H1 (cell line): ENCODE measurements around the gene AUH. TPM values are rescaled to one million over a fixed set of nuclear protein-coding genes. Genes with fewer than 3 reads are reported as not detected.

ENCODE experiments used
- CTCF ChIA-PET: fragments of 300-600 bp; sonication (Branson Sonifier 250); formaldehyde crosslinking; loops from one replicate; lab custom pipeline; 2021; ENCODE audit not compliant: partially characterized antibody; lab: Charles Lee
- POLR2A ChIA-PET: fragments of 300-600 bp; sonication (Branson Sonifier 250); formaldehyde crosslinking; loops from one replicate; lab custom pipeline; 2021; ENCODE audit warnings: inconsistent platforms; ENCODE audit not compliant: partially characterized antibody; lab: Charles Lee
- DNase-seq, 2 experiments: peaks; one replicate each; pipeline versions ENCODE4 v3.0.0 to v3.0.0-alpha.2; 2010 to 2022; ENCODE audit warnings: low spot score in 2 of 2, low read depth in 1 of 2, mixed read lengths in 1 of 2
- FAIRE-seq: peaks from 2 replicates; lab custom pipeline; 2011; peaks lifted over from hg19 to GRCh38; lab: Jason Lieb, UNC
- H2AFZ ChIP-seq: 2 replicates; pipeline ENCODE4 v1.8.1; 2012; ENCODE audit warnings: low read length, inconsistent platforms
- H2AK5ac ChIP-seq: 2 replicates; pipeline ENCODE4 v1.6.1; 2013; ENCODE audit warnings: low read depth, low read length
- H2BK120ac ChIP-seq: replicated peaks from 2 replicates; pipeline ENCODE3; 2013; ENCODE audit warnings: low read depth, low read length, inconsistent platforms
- H2BK12ac ChIP-seq: 2 replicates; pipeline ENCODE4 v1.6.1; 2013; ENCODE audit warnings: low read depth, low read length
- H2BK15ac ChIP-seq: 2 replicates; pipeline ENCODE4 v1.6.1; 2013; ENCODE audit warnings: low read length
- H2BK20ac ChIP-seq: 2 replicates; pipeline ENCODE4 v1.6.1; 2013; ENCODE audit warnings: low read length
- H2BK5ac ChIP-seq: 2 replicates; pipeline ENCODE4 v1.6.1; 2013; ENCODE audit warnings: low read depth, low read length
- H3K14ac ChIP-seq: 2 replicates; pipeline ENCODE4 v1.6.1; 2013; ENCODE audit warnings: inconsistent platforms; ENCODE audit not compliant: insufficient read length
- H3K18ac ChIP-seq: 2 replicates; pipeline ENCODE4 v1.6.1; 2013; ENCODE audit warnings: low read length; ENCODE audit errors: extremely low read depth
- H3K23ac ChIP-seq: 2 replicates; pipeline ENCODE4 v1.6.1; 2013; ENCODE audit warnings: inconsistent platforms; ENCODE audit not compliant: insufficient read length
- H3K23me2 ChIP-seq: 2 replicates; pipeline ENCODE4 v1.6.1; 2013; ENCODE audit warnings: low read depth, low read length
- H3K27ac ChIP-seq: 2 replicates; pipeline ENCODE4 v1.6.1; 2011; ENCODE audit warnings: low read depth, low read length, inconsistent platforms
- H3K27me3 ChIP-seq, 4 experiments: replicated peaks in 1 of 4; 1 replicate in 1 of 4; 2 replicates in 3 of 4; pipeline versions ENCODE4 v1.6.1 to v1.8.1; 2011 to 2013; ENCODE audit warnings: low read length in 3 of 4, mild to moderate bottlenecking in 3 of 4, inconsistent platforms in 2 of 4, mixed read lengths in 2 of 4, moderate library complexity in 1 of 4; ENCODE audit not compliant: control insufficient read depth in 3 of 4, insufficient read depth in 3 of 4; ENCODE audit errors: extremely low read depth in 1 of 4
- H3K36me3 ChIP-seq, 4 experiments: 2 replicates each; pipeline versions ENCODE4 v1.6.1 to v1.8.1; 2011 to 2013; ENCODE audit warnings: mild to moderate bottlenecking in 4 of 4, low read length in 3 of 4, moderate library complexity in 2 of 4, control low read depth in 1 of 4, inconsistent platforms in 1 of 4; ENCODE audit not compliant: insufficient read depth in 4 of 4, control insufficient read depth in 2 of 4
- H3K4ac ChIP-seq: replicated peaks from 2 replicates; pipeline ENCODE3; 2013; ENCODE audit warnings: low read length, low read depth, mixed read lengths, inconsistent platforms; ENCODE audit not compliant: insufficient read length
- H3K4me1 ChIP-seq, 4 experiments: replicated peaks in 1 of 4; 1 replicate in 1 of 4; 2 replicates in 3 of 4; pipeline versions ENCODE4 v1.6.1 to v1.8.1; 2011 to 2013; ENCODE audit warnings: low read length in 3 of 4, inconsistent platforms in 2 of 4, mixed read lengths in 1 of 4; ENCODE audit not compliant: insufficient read depth in 4 of 4, control insufficient read depth in 3 of 4
- H3K4me2 ChIP-seq, 2 experiments: 2 replicates each; pipeline versions ENCODE4 v1.6.1 to v1.8.1; 2011 to 2013; ENCODE audit warnings: low read depth in 2 of 2, low read length in 2 of 2, control low read depth in 1 of 2, inconsistent platforms in 1 of 2, mild to moderate bottlenecking in 1 of 2; ENCODE audit not compliant: insufficient read depth in 1 of 2
- H3K4me3 ChIP-seq, 4 experiments: fragments of 200-600, 300-600 bp in 1 of 4; sonication (generic), shearing (Covaris generic), sonication (Bioruptor Twin) in 1 of 4; 2 replicates each; pipeline versions ENCODE4 v1.5.1 to v1.8.1; 2011 to 2016; ENCODE audit warnings: low read length in 4 of 4, low read depth in 3 of 4, control low read depth in 2 of 4, inconsistent platforms in 2 of 4, mild to moderate bottlenecking in 2 of 4, mixed read lengths in 1 of 4, moderate library complexity in 1 of 4; ENCODE audit not compliant: insufficient read depth in 2 of 4; ENCODE audit errors: extremely low read depth in 1 of 4
- H3K56ac ChIP-seq: replicated peaks from 2 replicates; pipeline ENCODE3; 2013; ENCODE audit warnings: low read depth, mild to moderate bottlenecking, mixed read lengths, low read length, inconsistent platforms; ENCODE audit not compliant: insufficient read length
- H3K79me1 ChIP-seq: 2 replicates; pipeline ENCODE4 v1.6.1; 2013; ENCODE audit warnings: low read depth, low read length, control low read depth
- H3K79me2 ChIP-seq, 2 experiments: 2 replicates each; pipeline versions ENCODE4 v1.6.1 to v1.8.1; 2012 to 2013; ENCODE audit warnings: low read length in 2 of 2, mild to moderate bottlenecking in 2 of 2, inconsistent platforms in 1 of 2; ENCODE audit not compliant: insufficient read depth in 2 of 2, control insufficient read depth in 1 of 2
- H3K9ac ChIP-seq, 4 experiments: replicated peaks in 1 of 4; 1 replicate in 1 of 4; 2 replicates in 3 of 4; pipeline versions ENCODE4 v1.6.1 to v1.8.1; 2011 to 2013; ENCODE audit warnings: low read depth in 3 of 4, low read length in 3 of 4, control low read depth in 2 of 4, mild to moderate bottlenecking in 2 of 4, moderate library complexity in 2 of 4, inconsistent platforms in 1 of 4; ENCODE audit errors: extremely low read depth in 1 of 4
- H3K9me3 ChIP-seq, 2 experiments: 2 replicates each; pipeline versions ENCODE4 v1.6.1 to v1.8.1; 2012 to 2013; ENCODE audit warnings: mild to moderate bottlenecking in 2 of 2, moderate library complexity in 2 of 2, control low read depth in 1 of 2, inconsistent platforms in 1 of 2, low read depth in 1 of 2, low read length in 1 of 2, mixed read lengths in 1 of 2; ENCODE audit not compliant: insufficient read depth in 2 of 2
- H4K20me1 ChIP-seq, 2 experiments: replicated peaks in 1 of 2; 2 replicates each; pipeline versions ENCODE3 to v1.8.1; 2011 to 2013; ENCODE audit warnings: inconsistent platforms in 2 of 2, low read length in 2 of 2, mild to moderate bottlenecking in 1 of 2; ENCODE audit not compliant: insufficient read depth in 2 of 2, control insufficient read depth in 1 of 2
- H4K5ac ChIP-seq: 2 replicates; pipeline ENCODE4 v1.6.1; 2013; ENCODE audit warnings: low read length, low read depth, mixed read lengths, inconsistent platforms; ENCODE audit not compliant: insufficient read length
- H4K8ac ChIP-seq: 2 replicates; pipeline ENCODE4 v1.8.0; 2013; ENCODE audit warnings: mild to moderate bottlenecking, moderate library complexity, low read length, inconsistent platforms; ENCODE audit not compliant: insufficient read depth; ENCODE audit errors: extremely low read depth
- H4K91ac ChIP-seq: replicated peaks from 2 replicates; pipeline ENCODE3; 2013; ENCODE audit warnings: low read length, mixed read lengths, inconsistent platforms; ENCODE audit not compliant: insufficient read length
- CHD1 ChIP-seq: IDR thresholded peaks from 2 replicates; pipeline ENCODE4 v1.6.1; 2012; ENCODE audit warnings: low read depth, low read length, improper control_type of control experiment
- CHD2 ChIP-seq: IDR thresholded peaks from 2 replicates; pipeline ENCODE4 v1.6.1; 2012; ENCODE audit warnings: low read length, improper control_type of control experiment
- EP300 ChIP-seq, 2 experiments: IDR thresholded peaks; 1 replicate in 1 of 2; 2 replicates in 1 of 2; pipeline ENCODE4 v1.6.1; 2011 to 2012; ENCODE audit warnings: low read depth in 2 of 2, low read length in 2 of 2, mild to moderate bottlenecking in 2 of 2, borderline replicate concordance in 1 of 2, inconsistent platforms in 1 of 2, moderate library complexity in 1 of 2
- GABPA ChIP-seq: IDR thresholded peaks from 2 replicates; pipeline ENCODE4 v1.6.1; 2011; ENCODE audit warnings: mild to moderate bottlenecking, low read length, moderate library complexity, borderline replicate concordance; ENCODE audit not compliant: insufficient read depth
- POLR2A ChIP-seq, 2 experiments: IDR thresholded peaks; 1 replicate in 1 of 2; 2 replicates in 1 of 2; pipeline ENCODE4 v1.6.1; 2011; ENCODE audit warnings: low read depth in 2 of 2, low read length in 2 of 2, mild to moderate bottlenecking in 2 of 2; ENCODE audit errors: control extremely low read depth in 1 of 2
- SAP30 ChIP-seq: fragments of 300-600 bp; sonication (generic); IDR thresholded peaks from 2 replicates; pipeline ENCODE4 v1.7.1; 2012; ENCODE audit warnings: low read length, moderate library complexity, mild to moderate bottlenecking, inconsistent platforms; ENCODE audit not compliant: insufficient read depth, insufficient replicate concordance
- SIRT6 ChIP-seq: IDR thresholded peaks from one replicate; pipeline ENCODE4 v1.7.1; 2012; ENCODE audit warnings: low read length, inconsistent platforms
- SP4 ChIP-seq: IDR thresholded peaks from 2 replicates; pipeline ENCODE4 v1.6.1; 2012; ENCODE audit warnings: low read length, inconsistent platforms
- WGBS, 2 experiments: shearing (Covaris generic) in 1 of 2; methylation state at CpG; one replicate each; pipeline versions ENCODE4 v1.1.6 to v1.1.7; 2013 to 2015; ENCODE audit warnings: low lambda C conversion rate in 2 of 2, mixed read lengths in 2 of 2, inconsistent platforms in 1 of 2, low coverage in 1 of 2, missing lambda C conversion rate in 1 of 2; ENCODE audit not compliant: insufficient replicate concordance in 2 of 2, insufficient coverage in 1 of 2, insufficient read length in 1 of 2; ENCODE audit errors: extremely low coverage in 1 of 2, missing lambda C conversion rate in 1 of 2; 5-methylcytosine and 5-hydroxymethylcytosine counted together
- polyA plus RNA-seq, 7 experiments: library from polyadenylated mRNA; depleted of rRNA in 3 of 7; stranded (reverse) in 5 of 7; unstranded in 2 of 7; fragments of >200 nt in 5 of 7; fragments of 200-250 nt in 2 of 7; gene quantifications; 1 replicate in 5 of 7; 2 replicates in 1 of 7; 4 replicates in 1 of 7; pipeline versions ENCODE4 v1.2.1 to v1.2.3, GENCODE V29; 2011 to 2013; ENCODE audit warnings: missing spikeins in 2 of 7, mixed read lengths in 2 of 7
- total RNA-seq: library from RNA; stranded (reverse); fragmentation: NEBNext Ultra II Directional; extraction: Animal tissue kit (Norgen Biotek cat#: 25700); gene quantifications from 2 replicates; pipeline ENCODE4 v1.2.1, GENCODE V29; 2021

Gene AUH
- total and polyA plus RNA-seq, 2 of the 8 experiments (the other 6 are each of a cell fraction or from before 2014, with no cell fraction given), result 5.8 to 21.9 TPM

- no peak overlapping the region for H3K9ac ChIP-seq
- H2BK12ac ChIP-seq, result no peak overlapping the region
- H4K8ac ChIP-seq, result no peak overlapping the region
- H3K79me1 ChIP-seq, result no peaks in the 10 kb centered on the region; the same call in 1 of the 2 replicates
- no peak overlapping the region for H2BK5ac ChIP-seq
- H3K23ac ChIP-seq, result no peak overlapping the region
- POLR2A ChIA-PET, result no interaction called here
- CTCF ChIA-PET, result no interaction called here
- no peaks in the 10 kb centered on the region; a peak in 1 of 4 replicates for H3K79me2 ChIP-seq
- H3K27ac ChIP-seq, result no peak overlapping the region
- peaks cover 0 to 9% (median under 1%) of the 10 kb centered on the region in 4 experiments; a peak in 3 of 7 replicates for H3K4me1 ChIP-seq
- 40% methylated on average over 2 of the region's 2 CpGs; no CpG with 5 or more reads in 1 of the 2 experiments for WGBS, 2 experiments
- H4K20me1 ChIP-seq, result peaks cover 0 to 1% of the 10 kb centered on the region in 2 experiments
- DNase-seq (no peak), FAIRE-seq (no peak)
- H3K4me2 ChIP-seq, result no peak overlapping the region
- H3K4ac ChIP-seq, result no peak overlapping the region
- H2BK20ac ChIP-seq, result no peak overlapping the region
- no peak overlapping the region for H2BK15ac ChIP-seq
- no peak overlapping the region for H3K4me3 ChIP-seq
- H3K56ac ChIP-seq, result no peak overlapping the region
- H2BK120ac ChIP-seq, result no peak overlapping the region
- H4K91ac ChIP-seq, result no peak overlapping the region
- no peak overlapping the region for H2AFZ ChIP-seq
- H3K27me3 ChIP-seq, result no peaks in the 10 kb centered on the region
- no peak overlapping the region for H2AK5ac ChIP-seq
- H3K14ac ChIP-seq, result no peak overlapping the region
- no peak overlapping the region for H4K5ac ChIP-seq
- no peak overlapping the region for H3K18ac ChIP-seq
- no peaks in the 10 kb centered on the region for H3K23me2 ChIP-seq
- H3K36me3 ChIP-seq, result no peaks in the 10 kb centered on the region
- no peak for TF ChIP-seq EP300 (IDR thresholded peaks at IDR 0.05; ENCODE audit: borderline replicate concordance in 1 of 2, low read depth in 2 of 2, low read length in 2 of 2)
- TF ChIP-seq CHD2, result no peak
- no peak for TF ChIP-seq SAP30
- no peak for TF ChIP-seq CHD1
- TF ChIP-seq SP4, result no peak
- no peak for TF ChIP-seq GABPA
- no peak for TF ChIP-seq SIRT6
- TF ChIP-seq POLR2A (IDR thresholded peaks at IDR 0.05; ENCODE audit: control extremely low read depth in 1 of 2, low read depth in 2 of 2, low read length in 2 of 2), result no peak
- H3K9me3 ChIP-seq, result no peaks in the 10 kb centered on the region
These were observed 118.7 kb downstream of the AUH start for GRCh38 chr9:91243029-91243428.
